HFFc6 (cell line): ENCODE results near the gene ME3. TPM values are rescaled to one million over a fixed set of nuclear protein-coding genes. Genes with fewer than 3 reads are reported as not detected.

Experiments
- DNase-seq: peaks from one replicate; pipeline ENCODE4 v3.0.0-alpha.2; 2018
- H3K27ac Mint-ChIP-seq: 2 replicates; pipeline ENCODE4 v1.8.0; 2020; ENCODE audit warnings: mild to moderate bottlenecking, mixed read lengths
- H3K27me3 Mint-ChIP-seq: 2 replicates; pipeline ENCODE4 v1.8.0; 2021; ENCODE audit warnings: mild to moderate bottlenecking, moderate library complexity, mixed read lengths; ENCODE audit not compliant: insufficient read depth
- H3K36me3 Mint-ChIP-seq: 2 replicates; pipeline ENCODE4 v1.8.0; 2021; ENCODE audit warnings: low read depth, mixed read lengths
- H3K4me1 Mint-ChIP-seq: 2 replicates; pipeline ENCODE4 v1.8.0; 2020; ENCODE audit warnings: low read depth, mixed read lengths
- H3K4me3 Mint-ChIP-seq: 2 replicates; pipeline ENCODE4 v1.8.0; 2020; ENCODE audit warnings: mild to moderate bottlenecking, moderate library complexity, mixed read lengths
- H3K9me3 Mint-ChIP-seq: 2 replicates; pipeline ENCODE4 v1.8.0; 2020; ENCODE audit warnings: mild to moderate bottlenecking, mixed read lengths
- total RNA-seq, 6 experiments: library from RNA; stranded (reverse); fragmentation: NEBNext Ultra II Directional; extraction: Animal tissue kit (Norgen Biotek cat#: 25700); gene quantifications; 2 replicates in 1 of 6; 3 replicates in 5 of 6; pipeline ENCODE4 v1.2.3, GENCODE V29; 2021
- TF ChIP-seq, protein P1 (sequence below): fragments of 200-600 bp; sonication (generic); IDR thresholded peaks from 2 replicates; pipeline ENCODE4 v1.5.0; 2021; ENCODE audit warnings: antibody characterized with exemption, mild to moderate bottlenecking

ME3 gene
- total RNA-seq, 6 experiments from 2014 or later: 3.5 to 8.6 (median 6.6) TPM

DNA sequence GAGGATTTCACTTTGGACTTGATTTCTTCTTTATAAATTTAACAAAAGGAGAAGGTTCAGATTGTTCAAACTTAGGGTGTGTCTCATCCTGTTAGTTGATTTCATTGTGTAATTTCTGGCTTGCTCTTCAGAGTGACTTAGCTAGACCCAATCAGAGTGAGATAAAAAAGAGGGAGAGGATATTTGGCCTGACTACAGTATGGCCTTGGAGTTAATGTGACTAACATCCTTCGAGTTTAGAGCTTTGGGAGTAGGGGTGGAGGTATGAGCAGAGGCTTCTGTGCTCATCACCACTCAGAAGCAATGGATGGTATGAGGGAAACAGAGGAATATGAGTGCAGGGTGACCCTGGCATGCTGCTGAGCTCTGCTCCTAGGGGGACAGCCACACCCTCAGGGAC lies 114.2 kb downstream of the ME3 start:
- Mint-ChIP-seq H3K9me3 (no peaks in the 10 kb centered on the region), H3K27me3 (no peaks in the 10 kb centered on the region), H3K4me3 (no peak overlapping the region), H3K27ac (peak overlapping the region; percentile 14; the same call in 1 of the 2 replicates), H3K36me3 (peaks cover 11% of the 10 kb centered on the region), H3K4me1 (peaks cover 37% of the 10 kb centered on the region)
- DNase-seq: no peak
- TF ChIP-seq, protein P1, sequence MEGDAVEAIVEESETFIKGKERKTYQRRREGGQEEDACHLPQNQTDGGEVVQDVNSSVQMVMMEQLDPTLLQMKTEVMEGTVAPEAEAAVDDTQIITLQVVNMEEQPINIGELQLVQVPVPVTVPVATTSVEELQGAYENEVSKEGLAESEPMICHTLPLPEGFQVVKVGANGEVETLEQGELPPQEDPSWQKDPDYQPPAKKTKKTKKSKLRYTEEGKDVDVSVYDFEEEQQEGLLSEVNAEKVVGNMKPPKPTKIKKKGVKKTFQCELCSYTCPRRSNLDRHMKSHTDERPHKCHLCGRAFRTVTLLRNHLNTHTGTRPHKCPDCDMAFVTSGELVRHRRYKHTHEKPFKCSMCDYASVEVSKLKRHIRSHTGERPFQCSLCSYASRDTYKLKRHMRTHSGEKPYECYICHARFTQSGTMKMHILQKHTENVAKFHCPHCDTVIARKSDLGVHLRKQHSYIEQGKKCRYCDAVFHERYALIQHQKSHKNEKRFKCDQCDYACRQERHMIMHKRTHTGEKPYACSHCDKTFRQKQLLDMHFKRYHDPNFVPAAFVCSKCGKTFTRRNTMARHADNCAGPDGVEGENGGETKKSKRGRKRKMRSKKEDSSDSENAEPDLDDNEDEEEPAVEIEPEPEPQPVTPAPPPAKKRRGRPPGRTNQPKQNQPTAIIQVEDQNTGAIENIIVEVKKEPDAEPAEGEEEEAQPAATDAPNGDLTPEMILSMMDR: no peak

DNA sequence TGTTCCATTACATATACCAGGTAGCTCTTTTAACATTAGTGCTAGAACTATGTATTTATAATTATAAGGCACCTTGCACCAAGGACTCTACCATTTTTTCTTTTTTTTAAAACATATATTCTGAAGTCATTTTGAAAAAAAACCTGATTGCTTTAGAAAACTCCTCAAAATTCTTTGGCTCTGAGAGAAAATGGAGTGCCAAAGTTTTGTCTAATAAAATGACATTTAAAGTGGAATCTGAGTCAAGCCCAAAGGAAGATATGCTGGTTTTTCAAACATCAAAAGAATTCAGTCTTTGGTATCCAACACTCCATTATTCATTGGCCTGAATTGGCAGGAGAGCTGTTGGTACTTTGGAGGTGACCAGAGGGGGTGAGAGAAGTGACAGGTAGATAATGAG lies 116.5 kb downstream of the ME3 start:
- Mint-ChIP-seq H3K27ac (no peak overlapping the region), H3K4me3 (no peak overlapping the region), H3K4me1 (peaks cover 57% of the 10 kb centered on the region), H3K9me3 (no peaks in the 10 kb centered on the region), H3K36me3 (peaks cover 9% of the 10 kb centered on the region), H3K27me3 (no peaks in the 10 kb centered on the region)
- DNase-seq: no peak
- TF ChIP-seq, protein P1: no peak

DNA sequence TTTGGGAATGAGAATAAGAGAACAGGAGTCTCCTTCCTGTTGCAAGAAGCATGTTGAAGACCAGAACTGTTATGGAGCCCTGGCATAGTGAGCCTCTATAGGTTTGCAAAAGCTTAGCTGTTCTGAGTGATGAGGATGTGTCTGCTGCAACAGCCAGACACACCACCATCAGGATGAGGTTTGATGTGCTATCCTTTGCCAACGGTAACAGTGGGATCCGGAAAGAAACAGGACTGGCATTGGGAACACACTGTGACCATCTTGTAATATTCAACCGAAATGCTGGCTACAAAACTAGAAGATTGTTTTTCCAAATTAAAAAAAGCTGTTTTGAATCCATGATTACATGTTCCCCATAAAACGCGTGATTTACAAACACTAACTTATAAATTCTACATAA lies 117.0 kb downstream of the ME3 start:
- Mint-ChIP-seq H3K27ac (no peak overlapping the region), H3K36me3 (peaks cover 9% of the 10 kb centered on the region), H3K9me3 (no peaks in the 10 kb centered on the region), H3K4me1 (peaks cover 60% of the 10 kb centered on the region), H3K27me3 (no peaks in the 10 kb centered on the region), H3K4me3 (no peak overlapping the region)
- no peak for DNase-seq
- TF ChIP-seq, protein P1: no peak

DNA sequence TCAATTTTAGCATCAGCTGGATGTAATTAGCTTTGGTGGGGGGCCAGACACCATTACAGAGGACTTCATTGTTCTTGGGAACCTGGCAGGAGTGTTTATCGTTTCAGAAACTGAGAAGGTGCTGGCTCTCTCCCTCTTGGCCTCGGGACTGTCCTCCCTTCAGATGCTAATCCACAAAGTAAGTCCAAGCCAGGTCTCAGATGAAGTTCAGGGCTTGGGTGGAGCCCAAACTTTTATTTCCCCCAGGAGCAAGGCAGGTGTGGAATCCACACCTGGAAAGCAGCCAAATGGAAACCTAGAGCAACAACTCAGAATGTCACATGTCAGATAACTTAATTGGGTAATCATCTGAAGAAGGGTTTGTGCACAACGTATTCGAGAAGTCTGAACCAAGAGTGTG lies 119.2 kb downstream of the ME3 start:
- DNase-seq: no peak
- Mint-ChIP-seq H3K36me3 (peaks cover 14% of the 10 kb centered on the region), H3K4me3 (no peak overlapping the region), H3K4me1 (peaks cover 55% of the 10 kb centered on the region), H3K9me3 (no peaks in the 10 kb centered on the region), H3K27ac (no peak overlapping the region), H3K27me3 (no peaks in the 10 kb centered on the region; the same call in 1 of the 2 replicates)
- TF ChIP-seq, protein P1: no peak

DNA sequence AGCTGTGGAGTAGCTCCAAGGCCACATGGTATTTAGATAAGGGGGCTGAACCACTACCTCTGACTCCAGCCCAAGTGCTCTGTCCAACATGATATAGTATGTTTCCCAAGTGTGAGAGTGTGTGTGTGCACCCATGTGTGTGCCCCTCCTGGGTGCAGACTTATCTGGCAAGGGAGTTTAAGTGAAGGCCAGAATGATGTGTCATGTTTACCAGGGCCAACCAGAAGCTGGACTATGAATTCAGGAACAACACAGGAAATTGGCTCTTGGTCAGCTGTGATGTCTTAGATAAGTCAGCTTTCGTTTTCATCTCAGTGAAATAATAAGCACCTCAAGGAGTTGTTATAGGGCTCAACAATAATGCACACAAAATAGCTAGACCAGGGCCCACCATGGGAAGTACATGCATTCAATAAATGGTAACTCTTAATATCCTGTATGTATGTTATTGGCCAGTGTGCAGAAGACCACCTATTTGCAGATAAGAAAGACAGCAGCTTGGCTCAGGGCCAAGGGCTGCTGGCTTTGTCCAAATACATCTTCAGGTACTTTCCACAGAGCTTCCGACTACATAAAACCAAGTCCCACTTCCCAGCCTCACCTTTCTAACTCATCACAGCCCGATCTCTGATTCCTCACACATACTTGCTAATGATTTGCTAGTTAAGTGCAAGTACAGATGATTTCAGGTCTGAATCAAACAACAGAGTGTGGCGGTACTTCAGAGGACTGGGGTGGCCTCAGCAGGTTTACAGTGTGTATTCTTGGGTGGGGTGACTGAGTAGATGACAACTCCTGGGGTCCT lies 120.9 kb downstream of the ME3 start:
- peak overlapping the region; percentile 73 for H3K27ac Mint-ChIP-seq
- no peaks in the 10 kb centered on the region; the same call in 1 of the 2 replicates for H3K27me3 Mint-ChIP-seq
- H3K36me3 Mint-ChIP-seq: peaks cover 14% of the 10 kb centered on the region
- no peaks in the 10 kb centered on the region for H3K9me3 Mint-ChIP-seq
- H3K4me1 Mint-ChIP-seq: peaks cover 54% of the 10 kb centered on the region
- peak; percentile 89 for DNase-seq
- TF ChIP-seq, protein P1: no peak
- H3K4me3 Mint-ChIP-seq: peak overlapping the region; percentile 27; the same call in 1 of the 2 replicates
